Astrocyte (in vitro differentiated cells and primary cell): Measurements from ENCODE around the gene WDR89. TPM values are rescaled to one million over a fixed set of nuclear protein-coding genes. Genes with fewer than 3 reads are reported as not detected.
A peak's percentile ranks its signal among the peaks of the same experiment; 100 is the strongest.

Experiments used
- DNase-seq: peaks from one replicate; pipeline ENCODE4 v3.0.0-alpha.2; 2010; ENCODE audit warnings: low read depth
- FAIRE-seq: peaks from 2 replicates; lab custom pipeline; 2011; peaks lifted over from hg19 to GRCh38; lab: Jason Lieb, UNC
- H2AFZ ChIP-seq: 2 replicates; pipeline ENCODE4 v1.6.0; 2012; ENCODE audit warnings: low read depth, low read length, inconsistent platforms
- H3K27ac ChIP-seq: 2 replicates; pipeline ENCODE4 v1.5.1; 2011; ENCODE audit warnings: low read depth, low read length, inconsistent platforms
- H3K27me3 ChIP-seq: 2 replicates; pipeline ENCODE4 v1.6.0; 2011; ENCODE audit warnings: low read length, inconsistent platforms; ENCODE audit not compliant: insufficient read depth
- H3K36me3 ChIP-seq: 2 replicates; pipeline ENCODE4 v1.5.1; 2011; ENCODE audit warnings: low read length, inconsistent platforms; ENCODE audit not compliant: insufficient read depth
- H3K4me1 ChIP-seq: 2 replicates; pipeline ENCODE4 v1.5.1; 2011; ENCODE audit warnings: low read length, inconsistent platforms; ENCODE audit not compliant: insufficient read depth
- H3K4me2 ChIP-seq: 2 replicates; pipeline ENCODE4 v1.6.0; 2012; ENCODE audit warnings: low read length, inconsistent platforms
- H3K4me3 ChIP-seq: 2 replicates; pipeline ENCODE4 v1.5.1; 2011; ENCODE audit warnings: low read depth, mild to moderate bottlenecking, low read length, inconsistent platforms; ENCODE audit not compliant: insufficient read depth
- H3K79me2 ChIP-seq: 2 replicates; pipeline ENCODE4 v1.6.0; 2012; ENCODE audit warnings: mild to moderate bottlenecking, low read length, inconsistent platforms; ENCODE audit not compliant: insufficient read depth
- H3K9ac ChIP-seq: 2 replicates; pipeline ENCODE4 v1.6.0; 2012; ENCODE audit warnings: mild to moderate bottlenecking, low read length, inconsistent platforms
- H3K9me3 ChIP-seq: 2 replicates; pipeline ENCODE4 v1.5.1; 2012; ENCODE audit warnings: low read depth, mild to moderate bottlenecking, low read length, inconsistent platforms; ENCODE audit not compliant: insufficient read depth
- H4K20me1 ChIP-seq: 2 replicates; pipeline ENCODE4 v1.6.0; 2012; ENCODE audit warnings: low read length, inconsistent platforms; ENCODE audit not compliant: insufficient read depth
- H3K27ac Mint-ChIP-seq: one replicate; pipeline ENCODE4 v1.8.0; 2021; ENCODE audit warnings: mild to moderate bottlenecking, mixed read lengths; ENCODE audit not compliant: unreplicated experiment
- H3K27me3 Mint-ChIP-seq: one replicate; pipeline ENCODE4 v1.8.0; 2021; ENCODE audit warnings: low read depth, mixed read lengths; ENCODE audit not compliant: unreplicated experiment
- H3K36me3 Mint-ChIP-seq: one replicate; pipeline ENCODE4 v1.8.0; 2021; ENCODE audit warnings: low read depth, mixed read lengths; ENCODE audit not compliant: unreplicated experiment
- H3K4me1 Mint-ChIP-seq: one replicate; pipeline ENCODE4 v1.8.0; 2021; ENCODE audit warnings: low read depth, mixed read lengths; ENCODE audit not compliant: unreplicated experiment
- H3K4me3 Mint-ChIP-seq: one replicate; pipeline ENCODE4 v1.8.0; 2021; ENCODE audit warnings: mild to moderate bottlenecking, moderate library complexity, mixed read lengths; ENCODE audit not compliant: unreplicated experiment
- H3K9me3 Mint-ChIP-seq: one replicate; pipeline ENCODE4 v1.8.0; 2021; ENCODE audit warnings: mild to moderate bottlenecking, mixed read lengths; ENCODE audit not compliant: unreplicated experiment
- CTCF ChIP-seq: IDR thresholded peaks from 2 replicates; pipeline ENCODE4 v1.5.1; 2011; ENCODE audit warnings: low read depth, mild to moderate bottlenecking, inconsistent platforms, low read length, moderate library complexity; ENCODE audit not compliant: insufficient read depth
- EZH2 ChIP-seq: IDR thresholded peaks from 2 replicates; pipeline ENCODE4 v1.6.1; 2012; ENCODE audit warnings: mild to moderate bottlenecking, low read length, inconsistent platforms; ENCODE audit not compliant: insufficient read depth
- total RNA-seq: library from RNA; stranded (reverse); gene quantifications from 2 replicates; pipeline ENCODE4 v1.2.1, GENCODE V29; 2021

WDR89 gene
- total RNA-seq, 1 donor from 2014 or later: 15.0 TPM

GRCh38 chr14:63562405-63562804 lies 79.3 kb downstream of the WDR89 start:
- H3K9me3 Mint-ChIP-seq: no peaks in the 10 kb centered on the region
- peaks cover 8% of the 10 kb centered on the region for H3K4me1 Mint-ChIP-seq

GRCh38 chr14:63555572-63555971 lies 86.1 kb downstream of the WDR89 start:
- H3K9me3 Mint-ChIP-seq: no peaks in the 10 kb centered on the region
- FAIRE-seq (no peak), DNase-seq (no peak)
- Histone ChIP-seq H3K27me3 (no peaks in the 10 kb centered on the region), H3K9ac (no peak overlapping the region), H3K27ac (no peak overlapping the region), H4K20me1 (no peaks in the 10 kb centered on the region), H3K36me3 (no peaks in the 10 kb centered on the region), H2AFZ (no peak overlapping the region), H3K4me2 (no peak overlapping the region), H3K4me1 (peaks cover 5% of the 10 kb centered on the region), H3K79me2 (no peaks in the 10 kb centered on the region), H3K4me3 (no peak overlapping the region), H3K9me3 (no peaks in the 10 kb centered on the region)
- H3K27me3 Mint-ChIP-seq: no peaks in the 10 kb centered on the region
- H3K4me1 Mint-ChIP-seq: peaks cover 5% of the 10 kb centered on the region
- no peak for TF ChIP-seq EZH2
- no peak for TF ChIP-seq CTCF
- H3K36me3 Mint-ChIP-seq: no peaks in the 10 kb centered on the region
- H3K4me3 Mint-ChIP-seq: no peak overlapping the region
- no peak overlapping the region for H3K27ac Mint-ChIP-seq

More at GRCh38 chr14:63562405-63562804, 79.3 kb downstream of the WDR89 start:
- Histone ChIP-seq H3K4me2 (no peak overlapping the region), H3K4me1 (no peaks in the 10 kb centered on the region), H3K79me2 (no peaks in the 10 kb centered on the region), H3K36me3 (no peaks in the 10 kb centered on the region), H4K20me1 (no peaks in the 10 kb centered on the region), H3K9ac (no peak overlapping the region), H3K27me3 (no peaks in the 10 kb centered on the region), H3K9me3 (no peaks in the 10 kb centered on the region), H3K27ac (no peak overlapping the region), H3K4me3 (no peak overlapping the region), H2AFZ (no peak overlapping the region)
- Mint-ChIP-seq H3K36me3 (no peaks in the 10 kb centered on the region), H3K27ac (no peak overlapping the region), H3K27me3 (no peaks in the 10 kb centered on the region), H3K4me3 (no peak overlapping the region)
- no peak for TF ChIP-seq EZH2
- no peak for TF ChIP-seq CTCF
- FAIRE-seq: no peak
- DNase-seq: no peak

- Histone ChIP-seq H4K20me1 (no peaks in the 10 kb centered on the region), H3K36me3 (no peaks in the 10 kb centered on the region), H3K4me1 (peaks cover 5% of the 10 kb centered on the region), H3K27me3 (no peaks in the 10 kb centered on the region), H3K9me3 (no peaks in the 10 kb centered on the region), H3K27ac (no peak overlapping the region), H3K4me2 (no peak overlapping the region), H3K4me3 (no peak overlapping the region), H3K9ac (no peak overlapping the region), H2AFZ (peak overlapping the region; percentile 49), H3K79me2 (no peaks in the 10 kb centered on the region)
- Mint-ChIP-seq H3K27ac (no peak overlapping the region), H3K4me3 (no peak overlapping the region), H3K4me1 (peaks cover 5% of the 10 kb centered on the region), H3K9me3 (no peaks in the 10 kb centered on the region), H3K36me3 (no peaks in the 10 kb centered on the region), H3K27me3 (no peaks in the 10 kb centered on the region)
- FAIRE-seq: no peak
- no peak for DNase-seq
- no peak for TF ChIP-seq EZH2
- TF ChIP-seq CTCF: no peak
These were observed 90.3 kb downstream of the WDR89 start for GRCh38 chr14:63551332-63551731.
